Measurements from ENCODE around the gene HHAT.

DNA sequence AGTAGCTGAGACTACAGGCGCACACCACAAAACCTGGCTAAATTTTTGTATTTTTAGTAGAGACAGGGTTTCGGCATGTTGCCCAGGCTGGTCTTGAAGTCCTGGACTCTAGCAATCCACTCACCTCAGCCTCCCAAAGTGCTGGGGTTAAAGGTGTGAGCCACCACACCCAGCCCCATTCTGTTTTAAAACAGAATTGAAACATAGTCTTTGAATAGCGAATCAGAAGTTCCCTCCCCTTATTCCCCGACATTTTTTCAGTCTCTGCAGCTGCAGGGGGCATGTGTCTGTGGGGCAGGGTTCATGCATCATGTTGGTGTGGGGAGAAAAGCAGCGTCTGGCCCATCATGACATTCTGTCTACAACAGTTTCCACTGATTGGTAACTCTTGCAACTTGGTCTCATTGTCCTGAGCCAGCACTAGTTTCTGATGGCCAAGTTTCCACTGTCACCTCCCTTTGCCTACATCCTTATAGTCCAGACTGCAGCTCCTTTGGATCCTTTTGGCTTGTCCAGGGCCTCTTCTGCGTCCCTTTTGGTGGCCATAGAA lies 15.6 kb upstream of the HHAT start:
- no peak for TF ChIP-seq CTCF (IDR thresholded peaks at IDR 0.05)
- no peak for TF ChIP-seq POLR2AphosphoS5 (IDR thresholded peaks at IDR 0.05)
- TF ChIP-seq POLR2A (IDR thresholded peaks at IDR 0.05): no peak
